ENCODE measurements around the gene FKBP5.

DNA sequence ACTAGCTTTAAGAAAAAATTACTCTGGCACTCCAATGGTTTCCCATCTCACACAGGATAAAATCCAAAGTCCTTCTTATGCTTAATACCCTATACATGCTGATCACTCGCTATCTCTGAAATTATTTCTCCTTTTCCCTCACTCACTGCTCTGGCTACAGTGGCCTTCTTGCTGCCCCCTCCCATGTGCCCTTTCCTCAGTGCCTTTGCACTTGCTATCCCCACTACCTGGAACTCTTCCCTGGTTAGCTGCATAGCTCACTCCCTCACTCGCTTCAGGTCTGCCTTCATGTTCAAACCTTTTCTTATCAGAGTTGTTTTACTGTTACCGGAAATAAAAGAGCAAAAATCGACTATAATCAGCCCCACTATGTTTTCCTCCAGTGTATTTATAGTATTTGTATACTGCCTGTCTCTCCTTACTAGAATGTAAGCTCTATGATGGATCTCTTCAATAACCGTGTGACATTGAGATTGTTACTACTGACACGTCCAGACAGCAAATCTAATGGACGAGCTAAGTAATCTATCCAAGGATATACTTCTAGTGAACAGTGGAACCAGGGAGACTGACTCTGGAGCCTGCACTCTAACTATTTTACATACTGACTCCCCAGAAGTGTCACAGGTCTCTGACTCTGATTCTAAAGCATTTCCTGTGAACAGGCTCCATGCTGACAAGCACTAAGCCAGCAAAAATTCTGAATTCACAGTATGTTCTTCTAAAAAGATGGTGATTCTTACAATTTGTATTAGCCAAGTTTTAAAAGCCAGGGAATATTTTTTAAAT, 25.1 kb downstream of the FKBP5 start:
- TF ChIP-seq POLR2A (IDR thresholded peaks at IDR 0.05) (no peak), POLR2AphosphoS5 (IDR thresholded peaks at IDR 0.05) (no peak)
